Right ventricle myocardium superior (tissue), 1 donor: ENCODE measurements around the gene HTR5A. TPM values are rescaled to one million over a fixed set of nuclear protein-coding genes. Genes with fewer than 3 reads are reported as not detected.

Source experiments
- ATAC-seq: fragments of 200-7000 bp; cut with Tn5 transposase; one replicate; pipeline ENCODE4 v1.9.1; 2020; ENCODE audit warnings: mild to moderate bottlenecking; ENCODE audit not compliant: poor library complexity
- DNase-seq: peaks from one replicate; pipeline ENCODE4 v3.0.0-alpha.2; 2020
- intact Hi-C: fragments of 100-400 bp; cut with DNase I; formaldehyde crosslinking; loops from one replicate; pipeline ENCODE4 v1.11.2; 2022
- total RNA-seq: library from RNA; stranded (reverse); fragmentation: NEBNext Ultra II Directional; extraction: Animal tissue kit (Norgen Biotek cat#: 25700); gene quantifications from one replicate; pipeline ENCODE4 v1.2.1, GENCODE V29; 2021
- donor health status: DM: no; HTN: yes; CAD: no; lungs with severe emphysema.

HTR5A gene
- total RNA-seq, 1 donor from 2014 or later = not detected

DNA sequence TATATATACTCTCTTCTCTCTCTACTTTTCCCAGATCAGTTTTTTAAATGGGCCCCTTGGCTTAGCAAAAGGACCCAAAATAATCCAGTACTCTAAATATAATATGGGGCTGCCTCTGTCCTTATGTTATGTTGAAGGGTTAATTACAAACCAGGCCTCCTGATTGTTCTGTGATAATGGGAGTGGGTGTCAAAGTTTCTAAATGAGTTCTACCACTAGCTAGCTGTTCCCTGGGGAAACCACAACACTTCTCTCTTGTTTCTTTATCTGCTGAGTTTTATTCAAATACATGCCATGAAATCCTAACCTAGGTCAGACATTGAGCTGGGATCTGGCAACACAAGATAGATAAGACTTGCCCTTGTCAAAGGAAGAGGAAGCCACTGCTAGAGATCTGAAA, 3.8 kb downstream of the HTR5A start:
- ATAC-seq (no peak), DNase-seq (no peak)
- intact Hi-C loops = no loop called here

GRCh38 chr7:155084021-155084420, 13.9 kb downstream of the HTR5A start:
- DNase-seq = no peak
- ATAC-seq = no peak
- intact Hi-C loops = no loop called here

GRCh38 chr7:155084969-155085368, 14.8 kb downstream of the HTR5A start:
- intact Hi-C loops = no loop called here
- ATAC-seq = no peak
- DNase-seq = no peak

- intact Hi-C loops = no loop called here
- DNase-seq = no peak
- no peak for ATAC-seq
Measured at GRCh38 chr7:155090684-155091083, 20.6 kb downstream of the HTR5A start.

GRCh38 chr7:155093596-155093995, 23.5 kb downstream of the HTR5A start:
- ATAC-seq (no peak), DNase-seq (no peak)
- intact Hi-C loops = no loop called here

- no peak for ATAC-seq
- intact Hi-C loops = no loop called here
- no peak for DNase-seq
Measured at GRCh38 chr7:155094636-155095135, 24.6 kb downstream of the HTR5A start.

DNA sequence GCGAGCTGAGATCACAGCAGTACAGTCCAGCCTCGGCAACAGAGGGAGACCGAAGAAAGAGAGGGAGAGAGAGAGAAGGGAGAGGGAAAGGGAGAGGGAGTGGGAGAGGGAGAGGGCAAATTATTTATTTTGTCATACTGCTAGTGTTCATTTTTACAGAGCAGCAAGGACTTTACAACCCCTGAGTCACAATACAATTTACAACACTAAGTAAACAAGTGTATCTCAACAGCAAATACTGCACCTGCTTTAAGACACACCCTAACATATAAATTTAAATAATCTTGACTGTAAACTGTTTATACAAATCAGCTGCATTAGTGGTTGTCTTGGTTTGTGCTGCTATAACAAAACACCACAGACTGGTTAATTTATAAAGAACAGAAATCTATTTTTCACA, 27.2 kb downstream of the HTR5A start:
- DNase-seq (no peak), ATAC-seq (no peak)
- intact Hi-C loops = no loop called here

DNA sequence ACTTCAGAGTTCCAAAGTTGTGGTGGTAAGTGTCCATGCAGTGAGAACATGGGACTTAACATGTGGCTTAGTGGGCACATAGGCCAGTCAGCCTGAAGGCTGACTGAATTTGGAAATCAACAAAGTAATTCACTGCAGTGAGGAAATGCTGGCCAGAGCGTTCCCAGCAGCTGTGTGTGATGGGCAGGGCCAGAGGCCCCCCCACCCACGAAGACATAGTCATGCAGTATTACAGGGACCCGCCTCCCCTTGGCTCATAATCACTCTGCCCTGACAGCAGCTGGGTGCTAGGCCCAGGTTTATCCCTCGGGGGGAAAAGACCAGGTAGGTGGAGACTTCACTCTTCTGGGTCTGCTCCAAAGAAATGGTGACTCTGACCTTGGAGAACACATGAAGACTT, 33.7 kb downstream of the HTR5A start:
- intact Hi-C loops = no loop called here
- ATAC-seq (no peak), DNase-seq (no peak)

DNA sequence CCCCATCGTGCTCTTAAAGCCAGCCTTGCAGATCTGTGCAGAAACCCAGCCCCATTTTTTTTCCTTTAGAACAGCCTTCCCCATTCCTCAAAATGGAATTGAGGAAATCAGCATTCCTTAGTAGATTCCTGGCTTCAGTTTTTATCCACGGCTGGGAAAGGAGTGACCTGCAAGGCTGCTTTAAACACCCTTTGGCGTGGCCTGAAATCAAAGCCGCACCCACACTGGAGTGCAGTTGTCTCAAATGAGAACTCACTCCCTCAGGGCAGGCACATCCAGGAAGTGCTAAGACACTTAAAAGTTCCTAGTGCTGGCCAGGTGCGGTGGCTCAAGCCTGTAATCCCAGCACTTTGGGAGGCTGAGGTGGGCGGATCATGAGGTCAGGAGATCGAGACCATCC, 34.8 kb downstream of the HTR5A start:
- intact Hi-C loops = no loop called here

GRCh38 chr7:155106356-155106755, 36.2 kb downstream of the HTR5A start:
- no peak for DNase-seq
- ATAC-seq = no peak
- intact Hi-C loops = no loop called here

More for the DNA sequence above, 34.8 kb downstream of the HTR5A start:
- DNase-seq (no peak), ATAC-seq (no peak)

DNA sequence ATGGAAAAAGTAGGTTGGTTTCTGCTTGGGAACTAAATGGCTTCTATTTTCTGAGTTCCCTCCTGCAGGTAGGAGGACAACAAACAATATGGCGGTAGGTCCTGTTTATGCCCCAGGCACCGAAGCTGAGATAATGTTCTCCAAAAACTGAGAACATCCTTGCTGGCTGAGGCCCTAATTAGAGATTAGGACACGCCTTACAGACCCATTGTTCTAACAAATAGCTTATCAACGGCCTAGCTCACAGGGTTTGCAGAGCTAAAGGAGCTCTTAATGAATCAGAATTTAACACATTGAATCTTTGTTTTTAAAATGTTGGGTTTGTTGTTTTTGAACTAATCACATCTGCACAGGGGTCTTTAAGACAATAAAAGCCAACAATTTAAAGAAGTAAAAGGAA, 37.0 kb downstream of the HTR5A start:
- intact Hi-C loops = no loop called here
- DNase-seq (no peak), ATAC-seq (no peak)

GRCh38 chr7:155108144-155108901, 38.2 kb downstream of the HTR5A start:
- ATAC-seq = no peak
- intact Hi-C loops = no loop called here

DNA sequence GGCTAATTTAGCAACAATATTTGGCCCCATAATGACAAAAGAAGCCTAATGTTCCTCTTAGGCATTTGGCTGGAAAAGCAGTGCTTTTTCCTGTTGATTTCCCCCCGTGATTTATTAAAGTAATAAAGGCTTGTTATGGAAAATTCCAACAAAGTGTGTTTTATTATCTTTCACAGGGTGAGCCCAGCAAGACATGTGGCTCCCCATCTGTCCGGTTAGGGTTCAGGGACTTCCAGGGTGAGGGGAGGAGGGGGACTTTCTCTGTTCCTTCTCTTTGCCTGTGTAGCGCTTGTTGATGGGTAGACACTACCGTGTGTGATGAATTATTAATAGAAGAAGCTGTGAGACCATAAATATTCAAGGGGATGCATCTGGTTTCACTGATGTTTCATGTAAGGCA, 39.0 kb downstream of the HTR5A start:
- intact Hi-C loops = no loop called here
- no peak for ATAC-seq
- DNase-seq = no peak

More at GRCh38 chr7:155108144-155108901, 38.2 kb downstream of the HTR5A start:
- no peak for DNase-seq

GRCh38 chr7:155115288-155115687, 45.2 kb downstream of the HTR5A start:
- no peak for DNase-seq
- ATAC-seq = no peak
- intact Hi-C loops = no loop called here

GRCh38 chr7:155119801-155120382, 49.8 kb downstream of the HTR5A start:
- intact Hi-C loops = no loop called here
- no peak for DNase-seq
- ATAC-seq = no peak

GRCh38 chr7:155120460-155120859, 50.3 kb downstream of the HTR5A start:
- no peak for ATAC-seq
- DNase-seq = no peak
- intact Hi-C loops = no loop called here

DNA sequence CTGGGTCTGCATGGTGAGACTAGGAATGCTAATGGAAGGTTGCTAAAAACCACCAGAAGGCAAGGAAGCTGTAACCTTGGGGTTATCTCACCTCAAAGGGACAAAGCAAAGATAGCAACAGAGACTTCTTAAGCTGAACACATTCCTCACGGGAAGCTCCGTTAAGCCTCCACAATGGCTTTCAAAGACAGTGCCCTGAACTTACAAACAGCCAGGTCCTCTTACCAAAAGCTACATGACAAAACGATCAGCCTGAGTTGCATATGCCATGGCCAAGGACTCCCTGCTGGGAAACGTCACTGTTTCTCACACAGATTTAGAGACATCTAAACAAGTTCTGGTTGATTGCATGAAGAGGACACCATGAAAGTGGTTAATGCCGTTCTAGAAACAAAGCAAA, 52.7 kb downstream of the HTR5A start:
- ATAC-seq (no peak), DNase-seq (no peak)
- intact Hi-C loops = no loop called here

DNA sequence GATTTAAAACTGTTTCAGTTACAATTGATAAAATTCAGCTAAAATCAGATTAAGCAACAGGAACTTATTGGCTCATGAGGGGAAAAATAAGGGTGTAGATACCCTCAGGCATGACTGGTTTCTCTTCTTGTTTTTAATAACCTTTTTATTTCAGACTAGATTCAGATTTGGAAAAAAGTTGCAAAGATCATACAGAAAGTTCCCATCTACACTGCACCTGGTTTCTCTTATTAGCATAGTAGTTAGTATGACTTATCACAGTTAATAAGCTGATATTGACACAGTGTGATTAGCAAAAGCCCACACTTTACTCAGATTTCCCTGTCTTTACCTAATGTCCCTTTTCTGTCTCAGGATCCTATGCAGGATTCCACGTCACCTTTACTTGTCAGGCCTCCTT, 53.3 kb downstream of the HTR5A start:
- DNase-seq (no peak), ATAC-seq (no peak)
- intact Hi-C loops = no loop called here

DNA sequence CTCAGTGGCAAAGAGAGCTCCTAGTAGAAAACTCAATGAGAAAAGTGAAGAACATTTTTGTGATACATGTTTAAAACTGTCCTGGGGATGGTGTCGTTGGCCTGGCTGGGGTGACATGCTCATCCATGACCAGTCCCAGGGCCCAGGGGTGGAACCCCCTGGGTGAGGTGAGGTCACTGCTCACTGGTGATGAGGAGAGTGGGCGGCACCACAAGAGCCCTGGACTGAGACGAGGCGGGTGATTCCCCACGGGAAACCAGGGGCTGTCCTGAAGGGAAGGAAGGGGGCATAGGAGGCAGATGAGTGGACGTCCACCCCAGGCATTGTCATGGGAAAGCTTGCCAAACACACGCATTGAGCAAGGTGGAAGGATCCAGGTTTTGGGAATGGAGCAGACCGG, 54.6 kb downstream of the HTR5A start:
- no peak for DNase-seq
- intact Hi-C loops = no loop called here
- no peak for ATAC-seq

GRCh38 chr7:155129186-155129585, 59.1 kb downstream of the HTR5A start:
- intact Hi-C loops = no loop called here

More at GRCh38 chr7:155129186-155129585, 59.1 kb downstream of the HTR5A start:
- ATAC-seq (no peak), DNase-seq (no peak)
